DOHH2 (cell line): ENCODE measurements around the gene CASTOR2.

ENCODE experiments used
- H3F3A ChIP-seq: fragments of 200-600 bp; sonication (generic), shearing (Covaris generic); 2 replicates; pipeline ENCODE4 v1.6.0; 2016; ENCODE audit warnings: antibody characterized with exemption, mild to moderate bottlenecking; ENCODE audit not compliant: control insufficient read depth, insufficient read depth
- H3K27ac ChIP-seq: fragments of 200-600 bp; sonication (generic); 2 replicates; pipeline ENCODE4 v1.5.1; 2014; ENCODE audit warnings: low read depth, mild to moderate bottlenecking, low read length, moderate library complexity
- H3K27me3 ChIP-seq: fragments of 200-600 bp; sonication (generic); 2 replicates; pipeline ENCODE4 v1.6.1; 2014; ENCODE audit warnings: mild to moderate bottlenecking, low read length, mixed read lengths; ENCODE audit not compliant: control insufficient read depth
- H3K36me3 ChIP-seq: fragments of 200-600 bp; sonication (generic); 2 replicates; pipeline ENCODE4 v1.6.1; 2014; ENCODE audit warnings: mild to moderate bottlenecking, low read length, moderate library complexity, mixed read lengths; ENCODE audit not compliant: control insufficient read depth
- H3K4me1 ChIP-seq: fragments of 200-600 bp; sonication (generic); 2 replicates; pipeline ENCODE4 v1.6.1; 2014; ENCODE audit warnings: mild to moderate bottlenecking, low read length, mixed read lengths; ENCODE audit not compliant: control insufficient read depth
- H3K4me2 ChIP-seq: fragments of 200-600 bp; sonication (generic); 2 replicates; pipeline ENCODE4 v1.6.0; 2014; ENCODE audit warnings: mild to moderate bottlenecking, low read length, moderate library complexity
- H3K4me3 ChIP-seq: fragments of 200-600 bp; sonication (generic); 2 replicates; pipeline ENCODE4 v1.5.1; 2014; ENCODE audit warnings: mild to moderate bottlenecking, low read length, mixed read lengths
- H3K79me2 ChIP-seq: fragments of 200-600 bp; sonication (generic); 2 replicates; pipeline ENCODE4 v1.6.1; 2014; ENCODE audit warnings: mild to moderate bottlenecking, low read length, mixed read lengths; ENCODE audit not compliant: control insufficient read depth
- H3K9me2 ChIP-seq: fragments of 200-600 bp; sonication (generic); replicated peaks from 2 replicates; pipeline ENCODE4 v1.6.1; 2014; ENCODE audit warnings: mild to moderate bottlenecking, low read length, mixed read lengths; ENCODE audit not compliant: control insufficient read depth
- H3K9me3 ChIP-seq: fragments of 200-600 bp; sonication (generic); 2 replicates; pipeline ENCODE4 v1.6.1; 2014; ENCODE audit warnings: antibody characterized with exemption, low read length, mixed read lengths; ENCODE audit not compliant: control insufficient read depth, insufficient read depth
- H4K20me1 ChIP-seq: fragments of 200-600 bp; sonication (generic); 2 replicates; pipeline ENCODE4 v1.6.0; 2014; ENCODE audit warnings: low read depth, mild to moderate bottlenecking, antibody characterized with exemption, low read length, moderate library complexity; ENCODE audit not compliant: control insufficient read depth, insufficient read depth
- CTCF ChIP-seq: fragments of 200-600 bp; sonication (generic); IDR thresholded peaks from one replicate; pipeline ENCODE4 v1.5.1; 2014; ENCODE audit warnings: antibody characterized with exemption, mild to moderate bottlenecking, low read depth, low read length; ENCODE audit not compliant: poor library complexity, severe bottlenecking
- EZH2phosphoT487 ChIP-seq: fragments of 200-600 bp; sonication (generic); IDR thresholded peaks from 2 replicates; pipeline ENCODE4 v1.6.1; 2017; ENCODE audit warnings: borderline replicate concordance, mild to moderate bottlenecking, antibody characterized with exemption, low read length, moderate library complexity, mixed read lengths

CASTOR2 gene

GRCh38 chr7:75040512-75040911 lies 76.0 kb downstream of the CASTOR2 start:
- H3K27me3 ChIP-seq: no peaks in the 10 kb centered on the region
- H3K9me2 ChIP-seq: no peaks in the 10 kb centered on the region
- no peak overlapping the region for H3K4me2 ChIP-seq
- no peaks in the 10 kb centered on the region for H3K9me3 ChIP-seq
- no peaks in the 10 kb centered on the region for H3F3A ChIP-seq
- peaks cover 2% of the 10 kb centered on the region; the same call in 1 of the 2 replicates for H3K36me3 ChIP-seq
- no peaks in the 10 kb centered on the region for H4K20me1 ChIP-seq
- H3K27ac ChIP-seq: no peak overlapping the region
- TF ChIP-seq EZH2phosphoT487 (no peak), CTCF (no peak)
- no peaks in the 10 kb centered on the region for H3K79me2 ChIP-seq
- no peaks in the 10 kb centered on the region for H3K4me1 ChIP-seq
- H3K4me3 ChIP-seq: no peak overlapping the region

GRCh38 chr7:75042286-75042685 lies 77.8 kb downstream of the CASTOR2 start:
- Histone ChIP-seq H3K4me1 (no peaks in the 10 kb centered on the region), H3K4me2 (no peak overlapping the region), H3K9me3 (no peaks in the 10 kb centered on the region), H3K79me2 (no peaks in the 10 kb centered on the region), H3K27ac (no peak overlapping the region), H4K20me1 (no peaks in the 10 kb centered on the region), H3K9me2 (no peaks in the 10 kb centered on the region), H3F3A (no peaks in the 10 kb centered on the region), H3K36me3 (peaks cover 9% of the 10 kb centered on the region), H3K27me3 (no peaks in the 10 kb centered on the region), H3K4me3 (no peak overlapping the region)
- TF ChIP-seq CTCF (no peak), EZH2phosphoT487 (no peak)

- Histone ChIP-seq H3K79me2 (no peaks in the 10 kb centered on the region), H3K9me3 (no peaks in the 10 kb centered on the region), H3K4me1 (no peaks in the 10 kb centered on the region), H3F3A (no peaks in the 10 kb centered on the region), H4K20me1 (no peaks in the 10 kb centered on the region), H3K9me2 (no peaks in the 10 kb centered on the region), H3K27ac (no peak overlapping the region), H3K36me3 (peaks cover 9% of the 10 kb centered on the region), H3K4me3 (no peak overlapping the region), H3K27me3 (no peaks in the 10 kb centered on the region), H3K4me2 (no peak overlapping the region)
- TF ChIP-seq CTCF (no peak), EZH2phosphoT487 (no peak)
These were observed 78.6 kb downstream of the CASTOR2 start for GRCh38 chr7:75042831-75043703.
